GM12878 (cell line): ENCODE measurements around the gene METTL27. TPM values are rescaled to one million over a fixed set of nuclear protein-coding genes. Genes with fewer than 3 reads are reported as not detected.

Experiments used
- EP300 ChIP-seq, 2 experiments: fragments of 150-350 bp in 1 of 2; IDR thresholded peaks; 2 replicates each; pipeline ENCODE4 v1.6.1; 2011 to 2012; ENCODE audit warnings: low read depth in 2 of 2, low read length in 2 of 2, borderline replicate concordance in 1 of 2, improper control_type of control experiment in 1 of 2, inconsistent platforms in 1 of 2; ENCODE audit not compliant: control insufficient read depth in 1 of 2
- FOXK2 ChIP-seq: fragments of 450-650 bp; IDR thresholded peaks from 2 replicates; pipeline ENCODE4 v1.6.1; 2017; ENCODE audit warnings: mild to moderate bottlenecking, moderate library complexity
- GATAD2B ChIP-seq: fragments of 450-650 bp; conservative IDR thresholded peaks from 2 replicates; pipeline ENCODE4 v1.6.1; 2017; ENCODE audit warnings: low read depth, mild to moderate bottlenecking, moderate library complexity
- HCFC1 ChIP-seq: fragments of 150-350 bp; IDR thresholded peaks from 2 replicates; pipeline ENCODE4 v1.6.1; 2014; ENCODE audit warnings: low read length
- HDAC6 ChIP-seq: fragments of 200-600 bp; sonication (generic); IDR thresholded peaks from one replicate; pipeline ENCODE4 v1.8.0; 2017; ENCODE audit warnings: antibody characterized with exemption; ENCODE audit not compliant: unreplicated experiment
- IRF3 ChIP-seq: fragments of 450-650 bp; IDR thresholded peaks from 2 replicates; pipeline ENCODE4 v1.6.1; 2014; ENCODE audit warnings: mild to moderate bottlenecking
- NFYA ChIP-seq: IDR thresholded peaks from 2 replicates; pipeline ENCODE4 v1.6.1; 2011; ENCODE audit warnings: low read depth, mild to moderate bottlenecking, low read length, improper control_type of control experiment, borderline replicate concordance
- NRF1 ChIP-seq: conservative IDR thresholded peaks from 2 replicates; pipeline ENCODE4 v1.6.1; 2011; ENCODE audit warnings: mild to moderate bottlenecking, low read depth, low read length, improper control_type of control experiment
- RB1 ChIP-seq: fragments of 450-650 bp; formaldehyde crosslinking; IDR thresholded peaks from 2 replicates; pipeline ENCODE4 v1.6.1; 2017; ENCODE audit warnings: mild to moderate bottlenecking, borderline replicate concordance
- USF1 ChIP-seq: IDR thresholded peaks from 2 replicates; pipeline ENCODE4 v1.6.1; 2011; ENCODE audit warnings: borderline replicate concordance, low read depth, mild to moderate bottlenecking, moderate library complexity, mixed read lengths, low read length; ENCODE audit not compliant: insufficient read depth; ENCODE audit errors: extremely low read length
- WRNIP1 ChIP-seq: IDR thresholded peaks from 2 replicates; pipeline ENCODE4 v1.6.1; 2011; ENCODE audit warnings: low read depth, low read length, improper control_type of control experiment, borderline replicate concordance
- ZNF274 ChIP-seq: IDR thresholded peaks from one replicate; pipeline ENCODE4 v1.8.0; 2011; ENCODE audit not compliant: insufficient read length, insufficient read depth
- ZNF592 ChIP-seq: fragments of 450-650 bp; IDR thresholded peaks from 2 replicates; pipeline ENCODE4 v1.6.1; 2017; ENCODE audit warnings: mild to moderate bottlenecking, moderate library complexity
- polyA plus RNA-seq, 11 experiments: library from polyadenylated mRNA; depleted of rRNA in 4 of 11; unstranded in 6 of 11; stranded (reverse) in 5 of 11; fragments of >200 nt; fragmentation: Nextera tagmentation in 4 of 11; fragmentation: Illumina TruSeq in 1 of 11; extraction: Ambion mirVana in 4 of 11; extraction: Trizol in 1 of 11; gene quantifications; 1 replicate in 1 of 11; 2 replicates in 10 of 11; pipeline versions ENCODE4 v1.2.1 to v1.2.3, GENCODE V29; 2011 to 2016; ENCODE audit warnings: inconsistent platforms in 2 of 11, missing spikeins in 2 of 11, low read depth in 1 of 11
- total RNA-seq, 4 experiments: library from RNA; depleted of rRNA in 3 of 4; stranded (reverse); fragments of >200 nt in 3 of 4; fragmentation: Illumina TruSeq in 1 of 4; extraction: Trizol in 1 of 4; gene quantifications; 2 replicates each; pipeline versions ENCODE4 v1.2.1 to v1.2.3, GENCODE V29; 2013 to 2021
- TF ChIP-seq, protein P1 (sequence below): fragments of 450-650 bp; IDR thresholded peaks from 2 replicates; pipeline ENCODE4 v1.6.1; 2018; ENCODE audit warnings: mild to moderate bottlenecking, low read depth, moderate library complexity; ENCODE audit not compliant: partially characterized antibody
- TF ChIP-seq, protein P2 (sequence below): IDR thresholded peaks from 2 replicates; pipeline ENCODE4 v1.6.1; 2012; ENCODE audit warnings: low read depth, low read length, improper control_type of control experiment

Gene METTL27
- total and polyA plus RNA-seq, 10 of the 15 experiments (the other 5 are each of a cell fraction or from before 2014, with no cell fraction given): 0.10 to 3.4 (median 0.68) TPM

- TF ChIP-seq, protein P1, sequence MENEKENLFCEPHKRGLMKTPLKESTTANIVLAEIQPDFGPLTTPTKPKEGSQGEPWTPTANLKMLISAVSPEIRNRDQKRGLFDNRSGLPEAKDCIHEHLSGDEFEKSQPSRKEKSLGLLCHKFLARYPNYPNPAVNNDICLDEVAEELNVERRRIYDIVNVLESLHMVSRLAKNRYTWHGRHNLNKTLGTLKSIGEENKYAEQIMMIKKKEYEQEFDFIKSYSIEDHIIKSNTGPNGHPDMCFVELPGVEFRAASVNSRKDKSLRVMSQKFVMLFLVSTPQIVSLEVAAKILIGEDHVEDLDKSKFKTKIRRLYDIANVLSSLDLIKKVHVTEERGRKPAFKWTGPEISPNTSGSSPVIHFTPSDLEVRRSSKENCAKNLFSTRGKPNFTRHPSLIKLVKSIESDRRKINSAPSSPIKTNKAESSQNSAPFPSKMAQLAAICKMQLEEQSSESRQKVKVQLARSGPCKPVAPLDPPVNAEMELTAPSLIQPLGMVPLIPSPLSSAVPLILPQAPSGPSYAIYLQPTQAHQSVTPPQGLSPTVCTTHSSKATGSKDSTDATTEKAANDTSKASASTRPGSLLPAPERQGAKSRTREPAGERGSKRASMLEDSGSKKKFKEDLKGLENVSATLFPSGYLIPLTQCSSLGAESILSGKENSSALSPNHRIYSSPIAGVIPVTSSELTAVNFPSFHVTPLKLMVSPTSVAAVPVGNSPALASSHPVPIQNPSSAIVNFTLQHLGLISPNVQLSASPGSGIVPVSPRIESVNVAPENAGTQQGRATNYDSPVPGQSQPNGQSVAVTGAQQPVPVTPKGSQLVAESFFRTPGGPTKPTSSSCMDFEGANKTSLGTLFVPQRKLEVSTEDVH: no peak
- TF ChIP-seq HCFC1: no peak
- no peak for TF ChIP-seq ZNF592
- TF ChIP-seq USF1: no peak
- no peak for TF ChIP-seq WRNIP1
- no peak for TF ChIP-seq FOXK2
- TF ChIP-seq NFYA: no peak
- no peak for TF ChIP-seq GATAD2B
- TF ChIP-seq, protein P2, sequence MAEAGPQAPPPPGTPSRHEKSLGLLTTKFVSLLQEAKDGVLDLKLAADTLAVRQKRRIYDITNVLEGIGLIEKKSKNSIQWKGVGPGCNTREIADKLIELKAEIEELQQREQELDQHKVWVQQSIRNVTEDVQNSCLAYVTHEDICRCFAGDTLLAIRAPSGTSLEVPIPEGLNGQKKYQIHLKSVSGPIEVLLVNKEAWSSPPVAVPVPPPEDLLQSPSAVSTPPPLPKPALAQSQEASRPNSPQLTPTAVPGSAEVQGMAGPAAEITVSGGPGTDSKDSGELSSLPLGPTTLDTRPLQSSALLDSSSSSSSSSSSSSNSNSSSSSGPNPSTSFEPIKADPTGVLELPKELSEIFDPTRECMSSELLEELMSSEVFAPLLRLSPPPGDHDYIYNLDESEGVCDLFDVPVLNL: no peak
- no peak for TF ChIP-seq NRF1
- no peak for TF ChIP-seq RB1
- no peak for TF ChIP-seq IRF3
- no peak for TF ChIP-seq HDAC6
- no peak for TF ChIP-seq EP300 (IDR thresholded peaks at IDR 0.05; ENCODE audit: borderline replicate concordance in 1 of 2, control insufficient read depth in 1 of 2, low read depth in 2 of 2, low read length in 2 of 2)
- no peak for TF ChIP-seq ZNF274
Measured at GRCh38 chr7:73851410-73852338, 9.4 kb upstream of the METTL27 start (continued).
